NK-92 (cell line): ENCODE data around the gene UFSP1.

Experiments
- DNase-seq: peaks from one replicate; lab custom pipeline; 2025; ENCODE audit not compliant: unreplicated experiment; lab: John Stamatoyannopoulos, UW

Gene UFSP1

GRCh38 chr7:100882785-100883526 is 6.6 kb downstream of the UFSP1 start:
- DNase-seq, result no peak

GRCh38 chr7:100882201-100882600 is 7.3 kb downstream of the UFSP1 start:
- DNase-seq, result no peak

GRCh38 chr7:100881136-100881535 is 8.4 kb downstream of the UFSP1 start:
- no peak for DNase-seq

- DNase-seq, result no peak
Observed at GRCh38 chr7:100880645-100881044, 8.9 kb downstream of the UFSP1 start.

- DNase-seq, result no peak
Observed at GRCh38 chr7:100879685-100880261, 9.7 kb downstream of the UFSP1 start.

- DNase-seq, result no peak
Observed at GRCh38 chr7:100878685-100879084, 10.8 kb downstream of the UFSP1 start.

- DNase-seq, result no peak
Observed at GRCh38 chr7:100878013-100878412, 11.5 kb downstream of the UFSP1 start.

GRCh38 chr7:100875356-100875751 is 14.2 kb downstream of the UFSP1 start:
- no peak for DNase-seq

GRCh38 chr7:100874577-100875355 is 14.7 kb downstream of the UFSP1 start, which contains the start of gene SRRT:
SRRT (plus strand) TSS chr7:100875103; CDS start chr7:100875591, 488 bp downstream.
- peak; percentile 94 for DNase-seq

- no peak for DNase-seq
Observed at GRCh38 chr7:100874300-100874576, 15.3 kb downstream of the UFSP1 start.

GRCh38 chr7:100873599-100874299 is 15.8 kb downstream of the UFSP1 start:
- no peak for DNase-seq

- no peak for DNase-seq
Observed at GRCh38 chr7:100867776-100868485, 21.6 kb downstream of the UFSP1 start.

GRCh38 chr7:100867040-100867775 is 22.3 kb downstream of the UFSP1 start, which contains the start of gene TRIP6:
TRIP6 (plus strand) TSS chr7:100867387; CDS start chr7:100867498, 111 bp downstream.
- DNase-seq, result no peak

GRCh38 chr7:100866729-100867039 is 22.8 kb downstream of the UFSP1 start:
- DNase-seq, result no peak

- DNase-seq, result no peak
Observed at GRCh38 chr7:100865938-100866728, 23.4 kb downstream of the UFSP1 start.

- no peak for DNase-seq
Observed at GRCh38 chr7:100865372-100865911, 24.1 kb downstream of the UFSP1 start.

- no peak for DNase-seq
Observed at GRCh38 chr7:100864263-100864845, 25.2 kb downstream of the UFSP1 start.

GRCh38 chr7:100863406-100863950 is 26.0 kb downstream of the UFSP1 start:
- no peak for DNase-seq

- no peak for DNase-seq
Observed at GRCh38 chr7:100861616-100861985, 27.9 kb downstream of the UFSP1 start.
